Heart left ventricle (tissue), 16 donors: ENCODE data around the gene CDK10. TPM values are rescaled to one million over a fixed set of nuclear protein-coding genes. Genes with fewer than 3 reads are reported as not detected.
A peak's percentile ranks its signal among the peaks of the same experiment; 100 is the strongest.

ENCODE experiments used
- ATAC-seq, 4 donors: fragments of 200-7000 bp; cut with Tn5 transposase; one replicate each; pipeline ENCODE4 v1.9.1; 2020 to 2022; ENCODE audit warnings: moderate library complexity in 4 of 4, mild to moderate bottlenecking in 3 of 4, moderate number of reproducible peaks in 1 of 4
- DNase-seq, 5 donors: peaks; one replicate each; pipeline ENCODE4 v3.0.0-alpha.2; 2020
- H3K27ac ChIP-seq, 12 donors: fragments of 200-600 bp; sonication (generic) in 4 of 12; one replicate each; pipeline versions ENCODE4 v1.5.0 to v1.8.0; 2016 to 2022; ENCODE audit warnings: mild to moderate bottlenecking in 2 of 12
- H3K27me3 ChIP-seq, 9 donors: fragments of 200-600 bp; sonication (generic) in 2 of 9; one replicate each; pipeline versions ENCODE4 v1.5.1 to v1.8.0; 2016 to 2022; ENCODE audit warnings: mild to moderate bottlenecking in 3 of 9
- H3K36me3 ChIP-seq, 9 donors: fragments of 200-600 bp; sonication (generic) in 2 of 9; one replicate each; pipeline versions ENCODE4 v1.5.0 to v1.8.0; 2018 to 2022; ENCODE audit warnings: mild to moderate bottlenecking in 2 of 9
- H3K4me1 ChIP-seq, 12 donors: fragments of 200-600 bp; sonication (generic) in 4 of 12; one replicate each; pipeline versions ENCODE4 v1.5.0 to v1.8.0; 2016 to 2022; ENCODE audit warnings: mild to moderate bottlenecking in 3 of 12
- H3K4me3 ChIP-seq, 12 donors: fragments of 200-600 bp; sonication (generic) in 4 of 12; one replicate each; pipeline versions ENCODE4 v1.5.0 to v1.8.0; 2017 to 2022; ENCODE audit warnings: mild to moderate bottlenecking in 9 of 12, moderate library complexity in 4 of 12
- H3K9me3 ChIP-seq, 12 donors: fragments of 200-600 bp; sonication (generic) in 4 of 12; one replicate each; pipeline versions ENCODE4 v1.5.0 to v1.8.0; 2016 to 2022; ENCODE audit warnings: mild to moderate bottlenecking in 1 of 12
- POLR2A ChIP-seq, 2 donors: fragments of 450-650 bp; IDR thresholded peaks; one replicate each; pipeline ENCODE4 v1.6.1; 2017; ENCODE audit warnings: antibody characterized with exemption in 2 of 2, mild to moderate bottlenecking in 2 of 2, moderate library complexity in 2 of 2
- WGBS, 4 donors: extraction: QIAGEN DNeasy Blood & Tissue Kit in 2 of 4; methylation state at CpG; one replicate each; pipeline versions ENCODE4 v1.1.5 to v1.1.7; 2013 to 2018; 5-methylcytosine and 5-hydroxymethylcytosine counted together
- intact Hi-C, 10 donors: fragments of 100-400 bp; cut with DNase I; formaldehyde crosslinking; loops; one replicate each; pipeline versions ENCODE4 v1.11.1 to v1.14.2; 2022
- polyA plus RNA-seq, 2 donors: library from polyadenylated mRNA; stranded (reverse); fragments of 200-250 nt; gene quantifications; one replicate each; pipeline ENCODE4 v1.2.3, GENCODE V29; 2013
- total RNA-seq, 9 donors: library from RNA; depleted of rRNA in 2 of 9; stranded (reverse); fragments of >200 nt in 2 of 9; fragmentation: NEBNext Ultra II Directional in 3 of 9; extraction: Animal tissue kit (Norgen Biotek cat#: 25700) in 3 of 9; gene quantifications; one replicate each; pipeline versions ENCODE4 v1.1.0 to v1.2.4, GENCODE V29; 2016 to 2023
- TF ChIP-seq, protein P1 (sequence below), 12 donors: fragments of 200-600 bp; sonication (generic) in 4 of 12; IDR thresholded peaks; one replicate each; pipeline versions ENCODE4 v1.5.0 to v1.8.0; 2018 to 2022; ENCODE audit warnings: antibody characterized with exemption in 12 of 12, mild to moderate bottlenecking in 5 of 12
- donor health status: ischemic (EF 13 %, LVEDD 7.1; RV severe dilation, severe dysfunction).
- donor health status: healthy with polysubstance abuse.
- donor health status: DM: no; HTN: yes; CAD: no.
- donor health status: DM: no; HTN: no; CAD: no.
- donor health status: ischemic (EF 25% LVEDD 6.9; RV normal size, moderate dysfunction).
- donor health status: ischemic (EF 25% LVEDD 5.7; RV mildly dilated, moderate dysfunction).
- donor health status: healthy.
- donor health status: DM: yes; HTN: yes; CAD: no.
- donor health status: ischemic (EF 35%, LVEDD 5.7; RV mildly dilated, moderate dysfunction).
- donor health status: nonischemic (EF 11% LVEDD 7.7; RV severe dilation, severe dysfunction).
- donor health status: DM: yes; HTN: yes; CAD: no.
- donor health status: PGD.
- donor health status: ischemic (EF 29% LVEDD 5.4; RV normal size, mild dysfunction).
- donor health status: nonischemic (EF 23%, LVEDD 6.1; RV moderate dilation, normal function).

CDK10 gene
- total and polyA plus RNA-seq, 11 donors, result 16.1 to 31.4 (median 21.5) TPM

DNA sequence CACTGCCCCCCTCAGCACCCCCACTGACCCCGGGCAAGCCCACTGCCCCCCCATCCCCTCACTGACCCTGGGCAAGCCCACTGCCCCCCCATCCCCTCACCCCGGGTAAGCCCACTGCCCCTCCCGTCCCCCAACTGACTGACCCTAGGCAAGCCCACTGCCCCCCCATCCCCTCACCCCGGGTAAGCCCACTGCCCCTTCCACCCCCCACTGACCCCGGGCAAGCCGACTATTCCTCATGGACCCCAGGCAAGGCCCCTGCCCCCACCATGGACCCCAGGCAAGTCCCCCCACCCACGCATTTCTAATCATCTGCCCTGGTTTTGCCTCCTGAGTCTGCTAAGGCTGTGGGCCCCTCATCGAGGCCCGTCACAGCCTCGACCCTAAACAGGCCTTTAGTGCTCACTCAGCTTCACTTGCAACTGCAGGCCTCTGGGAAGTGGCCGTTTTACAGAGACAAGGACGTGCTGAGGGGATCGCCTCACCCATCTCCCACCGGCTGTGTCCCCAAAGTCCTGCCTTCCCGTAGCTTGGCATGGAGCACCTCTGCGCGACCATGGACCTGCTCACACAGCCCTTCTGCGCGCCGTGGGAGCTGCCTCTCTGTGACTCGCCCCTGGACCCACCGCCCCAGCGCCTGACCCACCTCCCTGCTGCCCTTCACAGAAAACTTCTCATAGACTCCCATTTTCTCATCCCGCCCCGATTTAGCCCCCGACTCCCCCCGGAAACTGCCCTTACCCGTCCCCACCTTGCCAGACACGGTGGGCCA lies 30.6 kb downstream of the CDK10 start:
- DNase-seq (peak in 1 of 5 donors; percentile 32), ATAC-seq (no peak)
- Histone ChIP-seq H3K4me3 (no peak overlapping the region), H3K27ac (no peak overlapping the region), H3K4me1 (peaks cover 0 to 30% (median 11%) of the 10 kb centered on the region in 12 donors), H3K9me3 (no peaks in the 10 kb centered on the region), H3K36me3 (no peaks in the 10 kb centered on the region), H3K27me3 (peaks cover 0 to 4% (median 0%) of the 10 kb centered on the region in 9 donors)
- TF ChIP-seq, protein P1, sequence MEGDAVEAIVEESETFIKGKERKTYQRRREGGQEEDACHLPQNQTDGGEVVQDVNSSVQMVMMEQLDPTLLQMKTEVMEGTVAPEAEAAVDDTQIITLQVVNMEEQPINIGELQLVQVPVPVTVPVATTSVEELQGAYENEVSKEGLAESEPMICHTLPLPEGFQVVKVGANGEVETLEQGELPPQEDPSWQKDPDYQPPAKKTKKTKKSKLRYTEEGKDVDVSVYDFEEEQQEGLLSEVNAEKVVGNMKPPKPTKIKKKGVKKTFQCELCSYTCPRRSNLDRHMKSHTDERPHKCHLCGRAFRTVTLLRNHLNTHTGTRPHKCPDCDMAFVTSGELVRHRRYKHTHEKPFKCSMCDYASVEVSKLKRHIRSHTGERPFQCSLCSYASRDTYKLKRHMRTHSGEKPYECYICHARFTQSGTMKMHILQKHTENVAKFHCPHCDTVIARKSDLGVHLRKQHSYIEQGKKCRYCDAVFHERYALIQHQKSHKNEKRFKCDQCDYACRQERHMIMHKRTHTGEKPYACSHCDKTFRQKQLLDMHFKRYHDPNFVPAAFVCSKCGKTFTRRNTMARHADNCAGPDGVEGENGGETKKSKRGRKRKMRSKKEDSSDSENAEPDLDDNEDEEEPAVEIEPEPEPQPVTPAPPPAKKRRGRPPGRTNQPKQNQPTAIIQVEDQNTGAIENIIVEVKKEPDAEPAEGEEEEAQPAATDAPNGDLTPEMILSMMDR (IDR thresholded peaks at IDR 0.05), result no peak
- no peak for TF ChIP-seq POLR2A (IDR thresholded peaks at IDR 0.05)
- 89 to 93% (median 91%) methylated on average over 24 to 29 of the region's 29 CpGs for WGBS, 4 donors
- intact Hi-C loops, result no loop called here

DNA sequence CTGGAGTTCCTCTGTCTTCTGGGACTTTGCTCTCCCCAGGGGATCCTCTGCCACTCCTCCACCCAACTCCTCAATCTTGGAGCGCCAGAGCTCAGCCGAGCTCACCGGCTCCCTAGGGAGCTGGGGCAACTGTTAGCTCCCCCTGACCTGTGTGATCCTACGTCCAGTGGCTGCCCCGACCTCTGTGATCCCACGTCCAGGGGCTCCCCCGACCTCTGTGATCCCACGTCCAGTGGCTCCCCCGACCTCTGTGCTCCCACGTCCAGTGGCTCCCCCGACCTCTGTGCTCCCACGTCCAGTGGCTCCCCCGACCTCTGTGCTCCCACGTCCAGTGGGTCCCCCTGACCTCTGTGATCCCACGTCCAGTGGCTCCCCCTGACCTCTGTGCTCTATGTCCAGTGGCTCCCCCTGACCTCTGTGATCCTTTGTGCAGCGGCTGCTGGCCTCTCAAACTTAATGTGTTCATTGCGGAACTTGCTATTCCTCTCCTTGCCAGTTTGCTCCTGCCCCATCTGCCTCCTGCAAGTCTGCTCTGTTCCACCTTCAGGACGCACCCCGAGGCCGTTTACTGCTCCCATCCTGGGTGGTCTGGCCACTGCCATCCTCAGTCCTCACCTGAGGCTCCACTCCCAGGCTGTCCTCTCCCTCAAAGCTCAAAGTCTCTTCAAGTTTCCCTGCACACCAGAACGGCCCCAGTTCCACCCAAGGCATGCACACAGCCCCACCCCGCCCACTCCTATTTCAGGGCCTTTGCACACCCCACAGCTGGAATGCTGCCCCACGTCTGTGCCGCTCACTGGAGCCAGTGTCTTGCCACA lies 31.4 kb downstream of the CDK10 start:
- no peak overlapping the region for H3K4me3 ChIP-seq
- peaks cover 4 to 32% (median 16%) of the 10 kb centered on the region in 12 donors for H3K4me1 ChIP-seq
- no peaks in the 10 kb centered on the region for H3K27me3 ChIP-seq
- 81 to 89% (median 85%) methylated on average over 24 of the region's 24 CpGs for WGBS, 4 donors
- H3K27ac ChIP-seq, result no peak overlapping the region
- TF ChIP-seq, protein P1 (IDR thresholded peaks at IDR 0.05), result no peak
- no peak for TF ChIP-seq POLR2A (IDR thresholded peaks at IDR 0.05)
- ATAC-seq (no peak), DNase-seq (peak in 1 of 5 donors; percentile 16)
- H3K36me3 ChIP-seq, result peaks cover 0 to 5% (median under 1%) of the 10 kb centered on the region in 9 donors
- H3K9me3 ChIP-seq, result no peaks in the 10 kb centered on the region
- intact Hi-C loops, result no loop called here

DNA sequence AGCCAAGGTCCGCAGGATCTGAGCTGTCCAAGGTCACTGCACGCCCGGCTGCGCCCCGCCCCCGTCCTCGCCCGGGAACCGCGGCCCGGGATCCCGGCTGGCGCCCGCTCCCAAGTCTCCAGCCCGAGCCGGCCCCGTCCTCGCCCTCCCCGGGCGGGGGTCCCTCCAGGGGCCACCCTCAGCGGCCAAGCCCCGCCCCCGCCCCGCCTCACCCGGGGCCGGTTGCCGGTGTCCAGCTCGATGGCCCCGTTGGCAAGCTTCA lies 34.0 kb downstream of the CDK10 start:
- no peaks in the 10 kb centered on the region for H3K27me3 ChIP-seq
- intact Hi-C loops, result loop anchor here in 2 of 10 donors (2.0 kb wide), 1 partner anchor 20 kb away; the partner anchor contains the start of gene SPATA2L (in 2 of the 2)
- H3K9me3 ChIP-seq, result no peaks in the 10 kb centered on the region
- WGBS, 4 donors, result 0 to 1% (median 0%) methylated on average over 16 to 29 of the region's 29 CpGs; no CpG with 5 or more reads in 1 of the 4 donors
- peak overlapping the region; percentile 95 to 100 (median 98) for H3K27ac ChIP-seq
- peaks cover 0 to 30% (median 26%) of the 10 kb centered on the region in 9 donors for H3K36me3 ChIP-seq
- peak in 3 of 4 donors; percentile 4 to 42 (median 35) for ATAC-seq
- TF ChIP-seq, protein P1 (IDR thresholded peaks at IDR 0.05), result no peak
- TF ChIP-seq POLR2A (IDR thresholded peaks at IDR 0.05), result no peak
- H3K4me3 ChIP-seq, result peak overlapping the region; percentile 74 to 98 (median 92)
- peaks cover 8 to 58% (median 34%) of the 10 kb centered on the region in 12 donors for H3K4me1 ChIP-seq
- DNase-seq, result peak in 4 of 5 donors; percentile 61 to 80 (median 66)
